Stimulated activated CD4-positive, alpha-beta T cell treated with anti-CD3 and anti-CD28 coated beads, Interleukin-12 subunit alpha, Interleukin-12 subunit beta, amount 100 ng/mL, for 24 hours (primary cell): Measurements from ENCODE around the gene WDR37.
"Not testable (repeated sequence)": the region's sequence is repeated elsewhere in the genome, so short reads cannot be mapped to it uniquely, and the experiment has no call there.

ENCODE experiments used
- DNase-seq, 2 experiments: peaks; one replicate each; pipeline ENCODE4 v3.0.0-alpha.2; 2020; ENCODE audit warnings: low read depth in 2 of 2

WDR37 gene

DNA sequence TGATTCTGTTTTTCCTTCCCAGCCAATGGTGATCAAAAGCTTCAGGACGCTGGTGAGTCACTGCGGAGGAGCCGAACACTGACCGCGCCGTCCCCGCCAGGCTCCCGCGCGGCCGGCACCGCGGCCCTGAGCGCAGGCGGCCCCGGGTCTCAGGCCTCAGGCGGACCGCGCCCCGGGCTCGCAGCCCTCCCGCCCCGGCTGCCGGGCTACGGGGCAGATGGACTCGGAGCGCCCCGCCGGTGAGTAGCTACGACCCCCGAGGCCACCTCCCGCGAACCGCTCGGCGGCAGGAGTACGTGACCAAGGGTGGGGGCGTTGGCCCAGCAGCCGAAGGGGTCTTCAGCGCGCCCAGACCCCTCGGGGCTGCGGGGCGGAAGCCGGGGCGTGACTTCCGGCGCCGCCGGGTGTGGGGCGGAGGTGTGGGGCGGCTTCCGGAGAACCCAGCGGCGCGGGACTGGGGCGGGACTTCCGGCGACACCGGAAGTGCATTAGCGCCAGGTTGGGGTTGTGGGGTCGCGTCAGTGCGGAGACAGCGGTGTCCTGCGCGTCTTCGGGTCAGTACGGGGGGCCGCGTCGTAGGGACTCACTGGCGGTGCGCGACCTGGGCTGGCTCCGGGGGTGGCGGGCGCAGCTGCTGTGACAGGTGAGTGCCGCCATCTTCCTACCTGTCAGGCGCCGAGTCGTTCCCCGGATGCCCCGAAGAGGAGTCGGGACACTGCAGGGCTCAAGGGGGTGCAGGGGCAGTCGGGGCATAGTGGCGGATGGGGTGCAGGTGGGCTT lies at the start of gene WDR37:
WDR37 (plus strand) TSS at position 60 of the 780 bp plus-strand sequence. CDS start 15,771 bp downstream, outside the sequence.
- peak; percentile 76 to 83 for DNase-seq

DNA sequence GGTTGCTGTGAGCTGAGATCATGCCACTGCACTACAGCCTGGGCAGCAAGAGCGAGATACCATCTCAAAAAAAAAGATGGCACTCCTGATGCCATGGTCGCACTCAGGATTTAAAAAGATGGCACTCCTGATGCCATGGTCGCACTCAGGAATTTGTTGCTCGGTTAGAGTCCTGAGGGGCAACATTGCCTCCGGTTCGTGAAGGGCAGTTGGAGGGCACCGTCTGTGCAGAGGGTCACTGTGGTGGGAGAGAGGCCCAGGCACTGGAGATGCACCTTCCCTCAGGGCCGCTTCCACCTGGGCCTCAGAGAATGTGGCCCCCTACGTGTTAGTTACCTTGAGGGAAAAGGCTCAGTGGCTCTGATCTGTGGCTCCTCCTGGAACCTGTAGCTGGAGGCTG lies 49.6 kb upstream of the WDR37 start:
- no peak for DNase-seq

DNA sequence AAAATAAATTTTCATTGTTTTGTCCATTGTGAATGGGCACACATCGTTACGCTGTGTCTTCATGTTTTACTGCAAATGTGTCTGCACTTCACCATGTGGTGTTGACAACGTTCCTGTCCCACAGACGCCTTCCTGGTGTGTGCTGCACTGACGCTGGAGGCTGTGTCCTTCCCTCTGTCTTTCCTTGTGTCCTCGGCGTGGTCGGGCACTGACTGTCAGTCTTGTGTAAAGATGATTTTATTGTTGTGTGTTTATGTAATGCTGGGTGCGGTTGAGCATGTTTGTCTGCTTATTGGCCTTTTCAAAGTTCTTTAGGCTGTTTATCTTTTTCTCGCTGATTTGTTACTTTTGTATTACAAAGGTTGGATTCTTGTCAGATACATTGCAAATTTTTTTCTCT lies 48.6 kb upstream of the WDR37 start:
- no peak for DNase-seq

- no peak for DNase-seq
Observed at GRCh38 chr10:1009071-1009494, 47.1 kb upstream of the WDR37 start.

DNA sequence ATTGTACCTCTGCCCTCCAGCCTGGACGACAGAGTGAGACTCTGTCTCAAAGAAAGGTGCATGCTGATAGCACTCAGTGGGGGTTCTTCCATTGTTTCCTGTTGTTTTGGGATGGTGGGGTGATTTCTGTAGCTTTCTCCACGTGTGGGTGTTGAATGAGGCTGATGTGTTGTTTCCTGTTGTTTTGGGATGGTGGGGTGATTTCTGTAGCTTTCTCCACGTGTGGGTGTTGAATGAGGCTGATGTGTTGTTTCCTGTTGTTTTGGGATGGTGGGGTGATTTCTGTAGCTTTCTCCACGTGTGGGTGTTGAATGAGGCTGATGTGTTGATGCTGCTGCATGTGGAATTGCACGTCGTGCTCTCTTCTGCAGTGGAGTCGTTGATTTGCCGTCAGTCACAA lies 46.2 kb upstream of the WDR37 start:
- DNase-seq = not testable (repeated sequence)

GRCh38 chr10:1010703-1011102 lies 45.5 kb upstream of the WDR37 start:
- DNase-seq = no peak

DNA sequence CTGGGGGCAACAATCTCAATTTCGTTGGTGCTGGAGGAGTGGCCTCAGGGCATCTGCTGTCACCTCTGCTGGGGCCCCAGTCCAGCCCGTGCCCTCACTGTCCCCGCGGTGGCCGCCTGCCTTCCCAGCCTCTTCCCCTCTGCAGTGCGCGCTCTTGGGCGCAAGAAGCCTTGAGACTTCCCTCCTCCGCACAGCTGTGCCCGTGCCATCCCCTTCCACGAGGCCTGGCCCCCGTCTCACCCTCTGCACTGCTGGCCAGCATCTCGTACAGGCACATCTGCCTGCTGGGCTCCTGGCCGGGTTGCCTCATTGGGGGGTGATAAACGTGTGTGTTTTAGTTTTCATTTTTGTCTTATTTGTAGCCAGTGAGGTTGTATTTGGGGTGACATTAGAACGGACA lies 44.5 kb upstream of the WDR37 start:
- DNase-seq = no peak

DNA sequence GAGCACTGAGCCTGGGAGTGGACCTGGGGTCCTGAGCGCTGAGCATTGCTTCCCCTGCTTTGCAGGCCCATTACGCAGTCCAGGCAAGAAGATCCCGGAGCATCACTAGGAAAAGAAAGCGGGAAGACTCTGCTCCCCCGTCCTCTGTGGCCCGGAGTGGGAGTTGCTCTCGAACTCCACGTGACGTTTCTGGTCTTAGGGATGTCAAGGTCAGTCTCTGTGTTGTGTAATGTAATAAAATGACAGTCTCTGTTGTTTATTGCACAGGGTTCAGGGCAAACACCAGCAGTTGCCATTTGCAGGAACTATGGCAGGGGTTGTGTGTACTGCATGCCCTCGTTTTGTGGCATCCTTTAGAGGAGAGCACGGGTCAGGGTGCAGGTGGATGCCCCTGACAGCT lies 40.5 kb upstream of the WDR37 start:
- DNase-seq = no peak

DNA sequence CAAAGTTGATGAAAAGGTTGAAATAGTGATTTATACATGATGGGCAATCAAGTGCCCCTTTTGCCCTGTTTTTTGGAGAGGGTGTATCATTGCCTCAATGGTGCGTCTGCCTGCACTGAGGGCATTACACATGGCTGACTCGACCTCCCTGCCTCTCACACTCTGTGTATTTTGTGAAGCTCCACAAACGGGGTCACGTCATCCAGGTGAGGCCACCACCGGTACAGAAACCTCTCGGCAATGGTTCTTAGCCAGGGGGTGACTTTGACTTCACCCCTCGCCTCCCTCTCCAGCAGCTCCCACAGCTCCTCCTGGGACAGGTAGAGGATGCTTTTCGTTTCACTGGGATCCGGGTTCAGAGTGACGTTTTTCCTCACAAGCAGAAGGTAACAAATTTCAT lies 36.8 kb upstream of the WDR37 start:
- no peak for DNase-seq

DNA sequence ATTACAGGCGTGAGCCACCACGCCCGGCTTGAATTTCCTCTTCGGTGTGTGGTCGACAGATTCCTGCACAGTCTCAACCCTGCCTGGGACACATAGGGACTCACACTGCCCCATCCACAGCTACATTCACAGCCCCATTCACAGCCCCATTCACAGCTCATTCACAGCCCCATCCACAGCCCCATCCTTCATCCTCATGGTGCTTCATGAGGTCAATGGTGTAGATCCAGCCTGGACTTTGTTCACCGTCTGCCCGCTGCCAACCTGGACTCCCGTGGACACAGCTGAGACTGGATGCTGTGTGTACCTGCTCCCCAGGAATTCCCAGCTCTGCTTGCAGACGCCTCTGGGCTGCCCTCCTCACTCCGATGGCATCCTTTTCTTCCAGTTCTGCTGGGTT lies 35.7 kb upstream of the WDR37 start:
- DNase-seq = no peak

- DNase-seq = no peak
Observed at GRCh38 chr10:1020958-1021357, 35.2 kb upstream of the WDR37 start.

GRCh38 chr10:1022413-1022812 lies 33.8 kb upstream of the WDR37 start:
- no peak for DNase-seq

GRCh38 chr10:1024103-1024502 lies 32.1 kb upstream of the WDR37 start:
- DNase-seq = no peak

GRCh38 chr10:1025683-1026082 lies 30.5 kb upstream of the WDR37 start, which contains the start of gene IDI2:
TSS of gene IDI2 (minus strand) at chr10:1025859. CDS start at chr10:1024723, 1,136 bp downstream.
- DNase-seq = no peak

DNA sequence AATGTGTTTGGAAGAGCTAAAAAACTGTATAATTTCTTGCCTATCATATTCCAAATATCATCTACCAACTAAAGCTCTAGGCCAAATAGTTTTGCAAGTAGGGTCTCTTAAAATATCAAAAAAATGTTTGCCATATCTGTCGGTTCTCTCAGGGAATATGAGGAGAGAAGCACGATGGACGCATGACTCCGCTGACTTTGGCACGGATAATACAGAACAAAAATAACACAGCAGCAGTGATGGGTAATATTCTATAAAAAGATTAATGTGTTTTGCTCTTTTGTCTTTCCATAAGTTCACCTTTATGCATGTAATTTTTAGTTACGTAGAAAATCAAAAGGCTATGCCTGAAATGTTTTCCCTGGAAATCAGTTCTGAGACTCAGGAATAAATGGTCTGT lies 29.6 kb upstream of the WDR37 start:
- no peak for DNase-seq

GRCh38 chr10:1029838-1030237 lies 26.3 kb upstream of the WDR37 start:
- no peak for DNase-seq

GRCh38 chr10:1033601-1034000 lies 22.6 kb upstream of the WDR37 start:
- DNase-seq = no peak

DNA sequence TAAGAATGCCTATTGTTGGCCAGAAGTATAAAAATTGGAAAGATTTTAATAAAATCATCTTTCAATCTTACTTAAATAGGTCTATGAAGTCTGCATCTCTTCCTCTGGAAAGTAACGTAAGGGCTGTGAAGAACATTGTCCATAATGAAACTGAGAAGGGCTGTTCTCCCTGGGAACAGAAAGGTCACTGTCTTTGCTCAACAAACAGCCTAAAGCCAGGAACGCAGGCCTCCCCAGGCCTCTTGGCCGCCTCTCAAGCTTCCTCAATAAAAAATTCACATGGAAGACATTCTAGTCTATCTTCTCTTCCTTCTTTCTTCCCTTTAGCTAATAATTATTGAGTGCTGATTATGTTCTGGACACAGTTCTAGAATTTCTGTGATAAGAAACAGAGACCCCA lies 21.4 kb upstream of the WDR37 start:
- no peak for DNase-seq

- no peak for DNase-seq
Observed at GRCh38 chr10:1035201-1035600, 21.0 kb upstream of the WDR37 start.

- DNase-seq = no peak
Observed at GRCh38 chr10:1036341-1036791, 19.8 kb upstream of the WDR37 start.

DNA sequence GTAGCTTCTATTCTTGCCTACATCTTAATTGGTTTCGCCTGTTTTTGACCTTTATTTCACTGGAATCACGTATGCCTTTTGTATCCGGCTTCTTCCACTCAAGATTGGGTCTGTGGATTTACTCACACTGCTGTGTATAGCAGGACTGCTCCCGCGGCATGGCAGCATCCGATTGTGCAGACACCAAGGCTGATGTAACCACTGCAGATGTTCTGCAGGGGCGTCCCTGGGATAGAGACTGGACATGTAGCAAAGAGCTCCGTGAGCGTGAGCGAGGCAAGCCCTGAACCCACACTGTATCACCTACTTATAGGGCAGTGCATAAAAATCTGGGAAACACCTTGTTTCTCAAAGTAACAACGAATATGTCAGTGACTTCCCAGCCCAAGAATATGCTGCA lies 19.1 kb upstream of the WDR37 start:
- DNase-seq = no peak

DNA sequence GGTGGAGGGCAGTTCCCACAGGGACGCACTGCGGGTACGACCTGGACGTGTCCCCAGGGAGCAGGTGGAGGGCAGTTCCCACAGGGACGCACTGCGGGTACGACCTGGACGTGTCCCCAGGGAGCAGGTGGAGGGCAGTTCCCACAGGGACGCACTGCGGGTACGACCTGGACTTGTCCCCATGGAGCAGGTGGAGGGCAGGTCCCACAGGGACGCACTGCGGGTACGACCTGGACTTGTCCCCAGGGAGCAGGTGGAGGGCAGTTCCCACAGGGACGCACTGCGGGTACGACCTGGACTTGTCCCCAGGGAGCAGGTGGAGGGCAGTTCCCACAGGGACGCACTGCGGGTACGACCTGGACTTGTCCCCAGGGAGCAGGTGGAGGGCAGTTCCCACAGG lies 17.4 kb upstream of the WDR37 start:
- DNase-seq = not testable (repeated sequence)

DNA sequence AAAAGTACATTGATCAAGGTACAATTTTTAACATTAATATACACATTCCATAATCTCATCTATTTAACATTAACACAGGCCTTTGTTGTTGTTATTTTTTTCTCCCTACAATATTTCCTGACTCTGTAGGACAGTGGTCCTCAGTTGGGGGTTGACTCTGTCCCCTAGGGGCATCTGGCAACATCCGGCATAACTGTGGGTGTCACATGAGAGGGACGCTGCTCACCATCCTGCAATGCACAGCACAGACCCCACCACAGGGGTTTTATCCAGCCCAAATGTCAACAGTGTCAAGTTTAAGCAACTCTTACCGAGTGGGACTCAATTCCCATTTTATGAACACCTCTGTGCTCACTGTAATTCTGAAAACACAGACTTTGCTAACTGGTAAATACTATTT lies 16.1 kb upstream of the WDR37 start:
- DNase-seq = no peak

DNA sequence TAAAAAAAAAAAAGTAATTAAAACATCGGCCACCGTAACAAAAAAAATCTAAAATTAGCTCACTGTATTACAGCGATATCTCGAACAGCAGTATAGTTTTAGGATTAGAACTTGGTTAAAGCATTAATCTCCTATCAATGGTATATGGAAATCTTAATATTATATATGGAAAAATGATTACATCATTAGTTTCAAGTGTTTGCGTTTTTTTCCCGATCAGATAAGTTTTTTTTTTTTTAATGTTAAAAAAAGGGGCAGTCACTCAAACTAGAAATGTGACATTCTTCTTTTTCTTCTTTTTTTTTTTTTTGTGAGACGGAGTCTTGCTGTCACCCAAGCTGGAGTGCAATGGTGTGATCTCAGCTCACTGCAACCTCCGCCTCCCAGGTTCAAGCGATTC lies 14.7 kb upstream of the WDR37 start:
- DNase-seq = no peak
